ENCODE data around the gene KCTD4.
A peak's percentile ranks its signal among the peaks of the same experiment; 100 is the strongest.

GRCh38 chr13:45167611-45168554 is 33.0 kb downstream of the KCTD4 start:
- TF ChIP-seq CTCF (IDR thresholded peaks at IDR 0.05) = no peak
- TF ChIP-seq POLR2A (IDR thresholded peaks at IDR 0.05) = no peak
- TF ChIP-seq POLR2AphosphoS5 (IDR thresholded peaks at IDR 0.05) = peak in 1 of 3 donors; percentile 58
- no peak for TF ChIP-seq EP300 (IDR thresholded peaks at IDR 0.05)
